Ovary (tissue), 9 donors: ENCODE measurements around the gene RHBG. TPM values are rescaled to one million over a fixed set of nuclear protein-coding genes. Genes with fewer than 3 reads are reported as not detected.

Experiments
- DNase-seq, 5 donors: peaks; one replicate each; pipeline ENCODE4 v3.0.0-alpha.2; 2019 to 2020
- H3K27ac ChIP-seq, 2 donors: fragments of 200-600 bp; one replicate each; pipeline versions ENCODE4 v1.5.1 to v1.8.0; 2019 to 2022
- H3K27me3 ChIP-seq: fragments of 200-600 bp; one replicate; pipeline ENCODE4 v1.8.0; 2022
- H3K36me3 ChIP-seq: fragments of 200-600 bp; sonication (generic); one replicate; pipeline ENCODE4 v1.5.1; 2019
- H3K4me1 ChIP-seq: one replicate; pipeline ENCODE4 v1.8.1; 2013; ENCODE audit warnings: mild to moderate bottlenecking, moderate library complexity; ENCODE audit not compliant: insufficient read depth
- H3K4me3 ChIP-seq: fragments of 200-600 bp; sonication (generic); one replicate; pipeline ENCODE4 v1.5.1; 2017
- H3K9me3 ChIP-seq, 2 donors: fragments of 200-600 bp in 1 of 2; sonication (generic) in 1 of 2; one replicate each; pipeline versions ENCODE4 v1.5.1 to v1.8.1; 2013 to 2019; ENCODE audit warnings: mild to moderate bottlenecking in 1 of 2, moderate library complexity in 1 of 2
- EP300 ChIP-seq: sonication (generic); formaldehyde crosslinking; IDR thresholded peaks from one replicate; pipeline ENCODE4 v1.6.1; 2017; ENCODE audit warnings: antibody characterized with exemption
- POLR2A ChIP-seq: fragments of 450-650 bp; IDR thresholded peaks from one replicate; pipeline ENCODE4 v1.6.1; 2017; ENCODE audit warnings: antibody characterized with exemption, mild to moderate bottlenecking, moderate library complexity
- WGBS, 3 donors: extraction: QIAGEN DNeasy Blood & Tissue Kit in 1 of 3; methylation state at CpG; one replicate each; pipeline versions ENCODE4 v1.1.5 to v1.1.7; 2013 to 2017; 5-methylcytosine and 5-hydroxymethylcytosine counted together
- intact Hi-C, 4 donors: fragments of 100-400 bp; cut with DNase I; formaldehyde crosslinking; loops; one replicate each; pipeline versions ENCODE4 v1.11.0 to v1.15.1; 2022 to 2023
- polyA plus RNA-seq, 2 donors: library from polyadenylated mRNA; stranded (reverse); fragments of 200-250 nt in 1 of 2; fragments of 350-450 nt in 1 of 2; fragmentation: Illumina TruSeq in 1 of 2; extraction: RNeasy Lipid Tissue Mini Kit (QIAGEN cat#74804) in 1 of 2; gene quantifications; one replicate each; pipeline ENCODE4 v1.2.3, GENCODE V29; 2013 to 2014
- total RNA-seq, 7 donors: library from RNA; depleted of rRNA in 2 of 7; stranded (reverse); fragments of >200 nt in 2 of 7; fragmentation: NEBNext Ultra II Directional in 3 of 7; extraction: Animal tissue kit (Norgen Biotek cat#: 25700) in 3 of 7; gene quantifications; one replicate each; pipeline versions ENCODE4 v1.1.0 to v1.2.4, GENCODE V29; 2016 to 2023
- TF ChIP-seq, protein P1 (sequence below), 3 donors: fragments of 450-650 bp in 2 of 3; fragments of 200-600 bp in 1 of 3; IDR thresholded peaks; one replicate each; pipeline versions ENCODE4 v1.5.1 to v1.8.0; 2016 to 2022; ENCODE audit warnings: antibody characterized with exemption in 3 of 3, mild to moderate bottlenecking in 1 of 3
- donor health status: DM: no; HTN: no; CAD: no; lungs with moderate emphysema.
- donor health status: DM: no; HTN: no; CAD: no.
- donor health status: Bipolar disorder and iron deficiency.
- donor health status: DM: yes; HTN: yes; CAD: no.
- donor health status: DM: no; HTN: no; CAD: no.
- donor health status: DM: yes; HTN: yes; CAD: no.

The RHBG gene
- total and polyA plus RNA-seq, 9 donors = 2.3 to 27.4 (median 13.6) TPM

DNA sequence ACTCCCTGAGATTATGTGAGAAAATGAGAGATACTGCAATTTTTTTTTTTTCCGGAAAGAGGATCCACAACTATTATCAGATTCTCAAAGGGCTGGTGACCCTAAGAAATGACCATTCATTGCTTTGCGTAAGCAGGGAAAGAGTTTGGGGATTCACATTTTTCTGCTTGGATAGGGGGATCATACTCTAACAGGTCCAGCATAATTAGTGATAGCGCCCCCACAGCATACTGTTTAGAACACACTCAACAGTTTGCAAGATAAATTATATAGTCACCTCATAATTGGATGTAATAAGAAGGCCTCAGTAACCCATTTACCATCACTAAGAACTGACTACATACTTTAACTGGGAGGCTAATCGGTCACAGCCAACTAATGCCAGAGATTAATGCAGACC is 32.8 kb upstream of the RHBG start:
- Histone ChIP-seq H3K36me3 (no peaks in the 10 kb centered on the region), H3K27ac (no peak overlapping the region), H3K9me3 (no peaks in the 10 kb centered on the region), H3K4me1 (peaks cover 7% of the 10 kb centered on the region), H3K4me3 (no peak overlapping the region), H3K27me3 (no peaks in the 10 kb centered on the region)
- 59 to 70% (median 70%) methylated on average over 4 of the region's 4 CpGs for WGBS, 3 donors
- TF ChIP-seq, protein P1, sequence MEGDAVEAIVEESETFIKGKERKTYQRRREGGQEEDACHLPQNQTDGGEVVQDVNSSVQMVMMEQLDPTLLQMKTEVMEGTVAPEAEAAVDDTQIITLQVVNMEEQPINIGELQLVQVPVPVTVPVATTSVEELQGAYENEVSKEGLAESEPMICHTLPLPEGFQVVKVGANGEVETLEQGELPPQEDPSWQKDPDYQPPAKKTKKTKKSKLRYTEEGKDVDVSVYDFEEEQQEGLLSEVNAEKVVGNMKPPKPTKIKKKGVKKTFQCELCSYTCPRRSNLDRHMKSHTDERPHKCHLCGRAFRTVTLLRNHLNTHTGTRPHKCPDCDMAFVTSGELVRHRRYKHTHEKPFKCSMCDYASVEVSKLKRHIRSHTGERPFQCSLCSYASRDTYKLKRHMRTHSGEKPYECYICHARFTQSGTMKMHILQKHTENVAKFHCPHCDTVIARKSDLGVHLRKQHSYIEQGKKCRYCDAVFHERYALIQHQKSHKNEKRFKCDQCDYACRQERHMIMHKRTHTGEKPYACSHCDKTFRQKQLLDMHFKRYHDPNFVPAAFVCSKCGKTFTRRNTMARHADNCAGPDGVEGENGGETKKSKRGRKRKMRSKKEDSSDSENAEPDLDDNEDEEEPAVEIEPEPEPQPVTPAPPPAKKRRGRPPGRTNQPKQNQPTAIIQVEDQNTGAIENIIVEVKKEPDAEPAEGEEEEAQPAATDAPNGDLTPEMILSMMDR (IDR thresholded peaks at IDR 0.05) = no peak
- TF ChIP-seq EP300 = no peak
- TF ChIP-seq POLR2A = no peak
- intact Hi-C loops = no loop called here
- DNase-seq = no peak

DNA sequence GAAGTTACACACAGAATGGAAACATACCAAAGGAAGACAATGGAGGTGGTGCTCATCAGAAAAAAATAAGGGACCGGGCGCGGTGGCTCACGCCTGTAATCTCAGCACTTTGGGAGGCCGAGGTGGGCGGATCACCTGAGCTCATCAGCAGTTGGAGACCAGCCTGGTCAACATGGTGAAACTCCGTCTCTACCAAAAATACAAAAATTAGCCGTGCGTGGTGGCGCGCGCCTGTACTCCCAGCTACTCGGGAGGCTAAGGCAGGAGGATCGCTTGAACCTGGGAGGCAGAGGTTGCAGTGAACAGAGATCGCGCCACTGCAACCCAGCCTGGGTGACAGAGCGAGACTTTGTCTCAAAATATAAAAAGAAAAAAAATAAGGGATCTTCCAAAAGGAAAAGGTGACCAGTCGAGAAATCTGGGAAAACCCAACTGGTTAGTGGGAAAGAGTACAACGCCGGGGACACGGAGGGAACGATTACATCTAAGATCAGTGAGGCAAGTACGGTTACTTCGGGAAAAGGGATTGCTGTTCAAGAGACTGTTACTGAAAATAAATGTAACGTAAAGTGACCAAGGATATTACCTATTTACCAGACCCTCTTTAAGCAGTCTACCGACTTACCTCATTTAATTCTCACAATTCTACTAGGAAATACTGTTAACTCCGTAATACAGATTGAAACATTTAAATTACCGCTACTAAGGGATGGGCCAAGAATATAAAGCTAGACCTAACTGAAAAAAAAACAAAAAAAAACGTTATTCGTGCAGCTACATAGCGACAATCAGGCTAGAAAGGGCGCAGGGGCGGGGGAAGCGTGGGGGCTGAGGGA is 31.7 kb upstream of the RHBG start:
- peak overlapping the region in 1 of 2 donors; percentile 57 for H3K27ac ChIP-seq
- WGBS, 3 donors = 21 to 35% (median 34%) methylated on average over 34 of the region's 34 CpGs
- no peaks in the 10 kb centered on the region for H3K9me3 ChIP-seq
- peak in 2 of 5 donors; percentile 27 to 31 for DNase-seq
- peaks cover 7% of the 10 kb centered on the region for H3K4me1 ChIP-seq
- intact Hi-C loops = no loop called here
- TF ChIP-seq, protein P1 (IDR thresholded peaks at IDR 0.05) = no peak
- TF ChIP-seq POLR2A (no peak), EP300 (no peak)
- H3K4me3 ChIP-seq = peak overlapping the region; percentile 77
- no peaks in the 10 kb centered on the region for H3K27me3 ChIP-seq
- no peaks in the 10 kb centered on the region for H3K36me3 ChIP-seq

DNA sequence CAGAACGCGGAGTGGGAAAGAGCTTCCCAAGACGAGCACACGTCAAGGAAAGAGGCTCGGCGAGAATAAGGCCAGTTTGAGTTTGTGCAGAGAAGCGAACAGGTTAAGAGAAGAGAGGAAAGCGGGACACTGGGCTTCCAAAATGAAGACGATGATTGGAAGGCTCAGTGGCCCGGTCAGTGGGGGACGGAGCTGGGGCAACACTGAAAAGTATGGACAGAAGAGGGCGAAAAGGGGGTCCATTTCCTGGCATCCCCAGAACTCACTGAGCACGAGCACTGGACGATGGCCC is 31.2 kb upstream of the RHBG start:
- Histone ChIP-seq H3K27me3 (no peaks in the 10 kb centered on the region), H3K27ac (peak overlapping the region in 1 of 2 donors; percentile 57), H3K4me3 (peak overlapping the region; percentile 77), H3K9me3 (no peaks in the 10 kb centered on the region), H3K36me3 (no peaks in the 10 kb centered on the region), H3K4me1 (peaks cover 7% of the 10 kb centered on the region)
- DNase-seq = peak in 1 of 5 donors; percentile 32
- intact Hi-C loops = no loop called here
- TF ChIP-seq, protein P1 (IDR thresholded peaks at IDR 0.05) = peak in 1 of 3 donors; percentile 11
- no peak for TF ChIP-seq POLR2A
- 0 to 1% (median 0%) methylated on average over 14 of the region's 14 CpGs for WGBS, 3 donors

GRCh38 chr1:156338180-156338976 is 30.6 kb upstream of the RHBG start, which contains the start of the genes CCT3 and TSACC:
TSS of gene CCT3 (minus strand) at chr1:156338292. CDS start at chr1:156338184, 108 bp downstream.
TSS of gene TSACC (plus strand) at chr1:156338526. CDS start at chr1:156339758, 1,232 bp downstream.
- Histone ChIP-seq H3K9me3 (no peaks in the 10 kb centered on the region), H3K27me3 (no peaks in the 10 kb centered on the region), H3K4me1 (peaks cover 7% of the 10 kb centered on the region), H3K4me3 (peak within 1 kb of the TSS; percentile 77), H3K36me3 (no peaks in the 10 kb centered on the region), H3K27ac (peak within 1 kb of the TSS; percentile 26 to 68)
- intact Hi-C loops = no loop called here
- peak; percentile 99 to 100 (median 100) for DNase-seq
- 0 to 1% (median 0%) methylated on average over 47 of the region's 47 CpGs for WGBS, 3 donors
- TF ChIP-seq POLR2A (peak; percentile 42), EP300 (peak; percentile 64)
- TF ChIP-seq, protein P1 (IDR thresholded peaks at IDR 0.05) = no peak
